Hematopoietic multipotent progenitor cell treated with erythropoietin and hydrocortisone succinate and interleukin-3 and kit ligand, for 6 days (in vitro differentiated cells): ENCODE data around the gene FBLIM1.

Experiments used
- DNase-seq: peaks from one replicate; pipeline ENCODE4 v3.0.0-alpha.2; 2015

FBLIM1 gene

GRCh38 chr1:15748690-15749398 lies 9.8 kb upstream of the FBLIM1 start:
- no peak for DNase-seq

DNA sequence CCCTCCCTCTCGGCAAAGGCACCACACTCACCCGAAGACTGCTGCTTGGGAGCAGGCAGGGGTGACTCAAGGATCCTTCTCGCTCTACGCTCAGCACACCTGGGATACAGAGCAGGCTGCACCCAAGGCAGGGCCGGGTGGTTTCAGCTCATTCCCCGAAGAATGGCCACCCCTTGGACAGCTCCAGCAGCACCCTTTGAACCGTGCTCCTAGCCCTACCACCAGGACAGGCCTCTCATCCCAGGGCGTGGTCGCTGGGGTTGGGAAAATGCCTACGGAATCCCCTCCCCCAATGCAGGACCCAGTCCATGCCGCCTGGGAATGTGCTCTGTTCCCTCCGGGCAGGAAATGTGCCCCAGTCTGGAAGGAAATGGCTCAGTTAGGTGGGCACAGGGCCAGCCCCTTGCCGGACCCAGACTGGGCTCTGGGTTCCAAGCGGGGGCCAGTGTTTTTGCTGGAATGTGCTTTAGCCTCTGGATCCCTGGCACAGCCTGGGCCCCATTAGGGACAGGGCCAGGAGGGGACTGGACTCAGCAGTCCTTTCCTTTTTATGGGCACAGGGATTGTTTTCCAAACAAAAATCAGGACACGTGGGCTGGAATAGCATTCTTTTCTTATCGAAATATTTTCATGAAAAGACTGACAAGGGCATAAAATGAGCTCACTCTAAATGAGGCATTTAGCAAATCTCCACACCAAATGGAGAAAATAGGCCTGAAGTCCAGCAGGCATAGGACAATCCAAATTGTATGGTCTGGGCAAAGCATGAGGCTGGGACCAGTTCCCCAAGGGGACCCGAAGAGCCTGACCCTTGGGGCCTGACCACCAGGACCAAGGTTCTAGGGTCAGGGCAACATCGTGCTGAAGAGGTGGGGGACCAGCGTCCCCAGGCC lies 8.9 kb upstream of the FBLIM1 start:
- DNase-seq: no peak

GRCh38 chr1:15750924-15751323 lies 7.7 kb upstream of the FBLIM1 start:
- no peak for DNase-seq

- no peak for DNase-seq
Measured at GRCh38 chr1:15751717-15752116, 6.9 kb upstream of the FBLIM1 start.

GRCh38 chr1:15753776-15754175 lies 4.8 kb upstream of the FBLIM1 start:
- no peak for DNase-seq

GRCh38 chr1:15755021-15755645 lies 3.5 kb upstream of the FBLIM1 start:
- DNase-seq: no peak

DNA sequence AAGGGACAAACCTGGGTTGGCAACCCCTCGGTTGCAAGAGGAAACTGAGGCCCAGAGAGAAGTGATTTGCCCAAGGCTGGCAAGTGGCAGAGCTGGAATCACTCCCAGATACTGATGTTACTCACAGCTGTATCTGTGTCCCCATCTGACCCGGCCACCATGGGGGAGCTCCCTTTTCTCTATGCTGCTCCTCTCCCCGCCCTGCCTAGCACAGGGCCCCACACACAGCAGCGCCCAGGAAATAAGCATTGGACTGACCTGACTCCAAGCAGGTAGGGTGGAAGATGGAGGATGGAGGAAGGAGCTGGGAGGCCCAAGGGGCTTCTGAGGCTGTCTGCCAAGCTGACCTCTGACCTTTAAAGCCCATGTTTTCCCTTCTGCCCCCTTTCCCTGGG lies 3.0 kb upstream of the FBLIM1 start:
- DNase-seq: peak; percentile 38

DNA sequence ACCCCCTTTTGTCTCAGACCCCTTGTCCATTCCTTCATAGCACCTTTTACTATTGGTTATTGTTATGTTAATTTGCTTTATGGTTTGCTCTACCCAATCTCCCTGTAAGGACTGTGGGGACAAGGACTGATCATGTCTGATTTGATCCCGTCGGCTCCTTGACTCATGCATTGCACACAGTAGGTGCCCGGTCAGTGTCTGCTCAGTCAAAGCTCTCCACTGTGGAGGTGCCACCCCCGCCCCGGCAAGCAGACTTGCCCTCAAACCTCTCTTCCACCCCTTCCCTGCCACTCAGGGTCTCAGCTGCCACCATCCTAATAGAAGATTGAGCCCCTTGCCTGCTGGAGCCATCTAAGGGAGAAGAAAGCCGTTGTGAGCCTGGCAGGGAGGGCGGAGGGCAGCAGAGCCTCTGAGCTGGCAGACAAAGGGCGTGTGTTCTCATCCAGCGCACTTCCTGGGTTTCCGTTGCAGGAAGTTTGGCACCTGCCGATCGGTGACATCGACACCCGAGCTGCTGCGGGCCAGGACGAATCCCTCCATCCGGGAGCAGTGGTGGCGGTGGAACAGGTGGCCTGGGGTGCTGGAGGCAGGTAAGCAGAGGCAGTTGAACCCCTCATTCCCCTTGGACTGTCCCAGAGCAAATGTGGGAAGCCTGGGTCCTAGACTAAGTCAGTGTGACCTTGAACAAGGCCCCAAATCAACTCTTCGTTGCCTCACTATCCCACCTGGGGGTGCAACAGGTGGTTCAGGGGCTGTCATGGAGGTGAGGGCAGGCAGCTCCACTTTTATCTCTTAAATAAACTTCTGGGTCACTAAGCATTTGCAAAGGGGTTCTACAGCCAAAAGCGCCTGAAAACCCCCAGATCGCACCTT lies 2.2 kb upstream of the FBLIM1 start:
- DNase-seq: no peak

DNA sequence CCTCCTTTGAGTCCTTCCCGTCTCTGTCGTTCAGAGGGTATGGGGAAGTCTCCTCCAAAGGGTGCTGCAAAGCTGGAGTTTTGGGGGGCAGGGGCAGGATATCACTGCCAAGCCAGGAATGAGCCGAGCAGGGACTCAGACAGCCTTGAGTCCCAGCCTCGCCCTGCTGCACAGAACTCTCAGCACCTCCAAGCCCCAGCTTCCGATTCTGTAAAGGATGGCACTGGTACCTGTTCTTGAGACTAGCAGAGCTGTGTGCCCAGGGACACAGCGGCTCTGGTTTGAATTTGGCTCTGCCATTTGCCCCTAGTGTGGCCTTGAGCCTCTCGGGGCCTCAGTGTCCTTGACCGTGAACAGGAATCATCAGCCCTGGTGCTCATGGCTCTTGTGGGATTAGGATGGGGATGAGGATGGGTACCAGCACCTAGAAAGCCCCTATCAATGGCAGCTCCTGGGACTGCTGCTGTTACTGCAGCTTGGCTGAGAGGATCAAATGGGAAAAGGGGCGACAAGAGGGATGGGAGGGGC lies 1.5 kb upstream of the FBLIM1 start:
- no peak for DNase-seq

DNA sequence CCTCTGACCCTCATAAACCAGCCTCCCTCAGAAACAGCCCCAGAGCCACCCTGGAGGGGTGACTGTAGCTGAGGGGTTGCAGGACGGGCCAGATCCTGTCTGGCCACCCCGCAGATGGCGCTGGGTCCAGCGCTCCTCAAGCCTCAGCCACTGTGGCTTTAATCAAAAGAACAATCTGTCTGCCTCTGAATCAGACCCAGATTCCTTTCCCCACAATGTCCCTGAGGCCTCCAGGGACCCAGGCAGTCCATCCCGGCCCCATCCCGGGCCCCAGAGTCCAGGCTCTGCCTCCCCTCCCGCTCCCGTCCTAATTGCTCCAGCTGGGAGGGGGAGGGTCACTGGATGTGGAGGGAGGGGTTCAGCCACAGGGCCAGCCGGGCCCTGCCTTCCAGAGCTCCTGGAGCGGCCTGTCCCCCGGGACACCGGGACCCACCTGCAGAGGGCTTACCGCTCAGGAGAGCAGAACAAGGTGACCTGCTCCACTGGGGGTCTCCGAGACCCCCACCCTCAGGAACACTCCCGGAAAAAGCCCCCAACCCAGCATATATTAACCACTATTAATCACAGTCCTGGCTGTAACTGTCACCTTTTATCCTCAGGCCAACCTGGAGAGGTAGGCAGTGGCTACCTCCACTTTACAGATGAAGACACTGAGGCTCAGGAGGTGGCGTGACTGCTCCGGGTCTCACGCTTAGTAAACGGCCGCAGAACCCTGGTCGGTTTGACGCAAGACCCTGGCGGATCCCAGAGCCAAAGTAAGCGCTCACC lies 836 bp upstream of the FBLIM1 start:
- DNase-seq: no peak

DNA sequence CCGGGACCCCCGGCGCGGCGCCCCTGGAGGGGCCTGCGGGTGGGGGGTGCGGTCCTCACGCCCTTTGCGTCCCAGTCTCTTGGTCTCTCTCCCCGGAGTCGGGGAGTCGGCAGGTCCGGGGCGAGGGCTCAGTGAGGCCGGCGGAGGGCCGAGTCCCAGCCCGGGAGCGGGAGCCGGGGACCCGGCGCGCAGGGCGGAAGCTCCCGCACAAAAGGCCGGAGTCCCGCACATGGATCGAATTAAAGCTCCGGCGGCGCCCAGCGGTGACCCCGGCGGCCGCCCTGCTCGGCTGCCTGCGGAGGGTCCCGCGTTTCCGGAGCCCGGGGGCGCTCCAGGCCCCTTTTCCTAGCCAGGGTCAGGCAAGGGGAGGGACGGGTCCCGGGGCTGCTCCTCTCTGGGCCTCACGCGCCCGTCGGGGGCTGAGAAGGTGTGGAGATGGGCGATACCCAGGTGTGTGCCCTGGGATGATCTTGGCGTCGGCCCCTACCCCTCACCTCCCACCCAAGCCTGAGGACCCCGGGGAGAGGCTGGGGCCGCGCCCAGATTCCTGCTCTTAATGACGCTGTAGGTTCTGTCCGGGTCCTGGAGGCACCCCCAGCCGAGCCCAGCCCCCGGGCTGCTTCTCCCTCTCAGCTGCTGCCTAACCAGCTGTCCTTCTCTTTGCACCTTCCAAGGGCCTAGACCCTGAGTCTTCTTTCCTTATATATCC lies 512 bp downstream of the FBLIM1 start:
- no peak for DNase-seq

- no peak for DNase-seq
Measured at GRCh38 chr1:15760520-15761211, 2.1 kb downstream of the FBLIM1 start.

- DNase-seq: peak; percentile 61
Measured at GRCh38 chr1:15761366-15762128, 3.0 kb downstream of the FBLIM1 start.

DNA sequence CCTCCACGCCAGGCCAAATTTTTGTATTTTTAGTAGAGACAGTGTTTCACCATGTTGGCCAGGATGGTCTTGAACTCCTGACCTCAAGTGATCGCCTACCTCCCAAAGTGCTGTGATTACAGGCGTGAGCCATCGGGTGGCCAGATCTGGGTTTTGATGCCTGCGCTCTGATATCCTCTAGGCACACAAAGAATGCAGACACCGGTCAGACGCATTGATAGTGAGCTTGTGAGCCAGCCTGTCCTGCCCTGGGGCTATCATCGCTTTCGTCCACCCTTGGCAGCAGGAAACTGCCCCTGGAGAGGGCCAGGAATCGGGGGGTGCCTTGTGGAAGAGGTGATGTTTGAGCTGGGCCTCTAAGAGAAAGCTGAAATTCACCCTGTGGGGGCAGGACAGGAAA lies 4.0 kb downstream of the FBLIM1 start:
- DNase-seq: no peak

DNA sequence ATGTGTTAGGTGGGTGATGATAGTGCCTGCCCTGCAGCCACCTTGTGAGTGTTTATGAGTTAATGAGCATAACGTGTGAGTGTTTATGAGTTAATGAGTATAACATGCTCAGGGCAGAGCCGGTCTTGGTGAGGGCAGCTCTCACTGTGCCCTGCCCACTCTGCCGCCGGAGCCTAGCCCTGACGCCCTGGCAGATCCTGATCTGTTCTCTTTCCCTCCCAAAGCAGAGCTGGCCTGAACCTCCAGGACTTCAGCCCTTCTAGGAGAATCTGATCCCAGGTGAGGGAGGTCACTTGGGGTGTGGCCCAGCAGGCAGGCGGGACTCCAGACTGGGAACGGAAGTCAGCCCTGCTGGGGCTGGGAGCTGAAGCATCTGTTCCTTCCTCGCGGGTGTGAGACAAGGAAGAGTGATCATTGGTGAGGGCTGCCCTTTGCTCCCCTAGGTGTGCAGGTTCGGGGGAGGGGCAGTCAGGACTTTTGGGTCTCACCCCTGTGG lies 5.7 kb downstream of the FBLIM1 start:
- no peak for DNase-seq

DNA sequence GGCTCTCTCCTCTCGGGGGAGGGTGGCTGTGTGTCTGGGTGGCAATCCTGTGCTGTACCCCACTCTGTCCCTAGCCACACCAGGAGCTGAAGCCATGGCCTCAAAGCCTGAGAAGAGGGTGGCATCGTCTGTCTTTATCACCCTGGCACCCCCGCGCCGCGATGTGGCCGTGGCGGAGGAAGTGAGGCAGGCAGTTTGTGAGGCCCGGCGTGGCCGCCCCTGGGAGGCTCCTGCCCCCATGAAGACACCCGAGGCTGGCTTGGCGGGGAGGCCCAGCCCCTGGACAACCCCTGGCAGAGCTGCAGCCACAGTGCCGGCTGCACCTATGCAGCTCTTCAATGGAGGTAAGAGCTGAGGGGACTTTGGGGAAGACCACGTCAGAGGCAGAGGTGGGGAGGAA lies 6.3 kb downstream of the FBLIM1 start:
- no peak for DNase-seq

DNA sequence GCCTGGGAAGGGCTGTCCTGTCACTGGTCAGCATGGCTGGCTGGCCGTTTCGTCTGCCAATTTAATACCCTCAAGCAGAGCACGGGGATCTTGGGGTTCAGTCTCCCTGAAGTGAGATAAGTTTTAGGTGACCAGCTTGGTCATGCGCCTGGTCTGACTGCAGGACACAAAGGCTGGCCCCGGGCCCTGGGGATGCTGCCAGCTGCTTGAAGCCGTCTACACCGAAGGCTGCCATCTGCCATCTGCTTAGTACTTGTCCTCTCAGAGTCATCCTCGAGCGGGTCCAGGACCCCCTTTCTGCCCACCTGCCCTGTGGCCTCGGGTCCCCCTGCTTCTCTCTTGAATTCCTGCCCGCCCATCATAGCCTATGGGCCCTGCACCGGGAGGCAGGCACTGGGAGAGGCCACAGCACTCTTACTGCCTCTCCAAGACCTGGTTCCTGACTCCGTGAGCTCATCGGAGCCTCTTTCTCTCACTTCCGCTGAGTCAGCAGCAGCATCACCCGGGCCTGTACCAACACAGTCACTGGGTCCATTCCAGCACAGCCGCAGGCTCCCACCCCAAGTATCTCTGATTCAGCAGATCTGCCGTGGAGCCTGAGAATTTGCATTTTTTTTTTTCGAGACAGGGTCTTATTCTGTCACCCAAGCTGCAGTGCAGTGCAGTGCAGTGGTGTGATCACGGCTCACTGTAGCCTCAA lies 7.0 kb downstream of the FBLIM1 start:
- DNase-seq: no peak

GRCh38 chr1:15767941-15768340 lies 9.3 kb downstream of the FBLIM1 start:
- DNase-seq: no peak

DNA sequence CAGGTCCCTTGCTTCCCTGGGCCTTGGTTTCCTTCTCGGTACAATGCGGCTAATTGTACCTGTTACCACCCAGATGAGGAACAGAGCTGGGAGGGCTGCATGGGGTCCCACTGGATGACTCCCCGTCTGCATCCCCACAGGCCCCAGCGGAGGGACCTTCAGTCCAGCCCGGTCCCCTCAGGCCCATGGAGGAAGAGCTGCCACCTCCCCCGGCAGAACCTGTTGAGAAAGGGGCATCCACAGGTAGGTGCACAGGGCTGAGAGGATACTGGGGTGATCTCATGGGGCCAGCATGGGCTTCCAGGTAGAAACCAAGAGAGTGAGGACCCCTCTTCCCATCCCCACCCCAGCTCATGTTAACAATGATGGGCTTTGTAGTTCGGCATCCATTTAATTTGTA lies 9.8 kb downstream of the FBLIM1 start:
- no peak for DNase-seq
